ENCODE data around the gene SLC25A41. TPM values are rescaled to one million over a fixed set of nuclear protein-coding genes. Genes with fewer than 3 reads are reported as not detected.
"Not testable (repeated sequence)": the region's sequence is repeated elsewhere in the genome, so short reads cannot be mapped to it uniquely, and the experiment has no call there.

The SLC25A41 gene
- total and polyA plus RNA-seq, 2 of the 8 experiments (the other 6 are each of a cell fraction or from before 2014, with no cell fraction given) = 0.50 TPM; not detected in 1

- H3K23ac ChIP-seq (ENCODE audit: insufficient read length); H2BK20ac ChIP-seq (ENCODE audit: low read length); H4K91ac ChIP-seq (replicated peaks; ENCODE audit: insufficient read length, low read length); H3K23me2 ChIP-seq (ENCODE audit: low read depth, low read length); H3K27me3 ChIP-seq (replicated peaks in 1 of 4; ENCODE audit: control insufficient read depth in 3 of 4, extremely low read depth in 1 of 4, insufficient read depth in 3 of 4, low read length in 3 of 4); H4K20me1 ChIP-seq (replicated peaks in 1 of 2; ENCODE audit: control insufficient read depth in 1 of 2, insufficient read depth in 2 of 2, low read length in 2 of 2); H3K56ac ChIP-seq (replicated peaks; ENCODE audit: insufficient read length, low read depth, low read length); H3K14ac ChIP-seq (ENCODE audit: insufficient read length); H3K4ac ChIP-seq (replicated peaks; ENCODE audit: insufficient read length, low read depth, low read length); H2BK12ac ChIP-seq (ENCODE audit: low read depth, low read length); H3K4me1 ChIP-seq (replicated peaks in 1 of 4; ENCODE audit: control insufficient read depth in 3 of 4, insufficient read depth in 4 of 4, low read length in 3 of 4); H3K4me3 ChIP-seq (ENCODE audit: extremely low read depth in 1 of 4, insufficient read depth in 2 of 4, low read depth in 3 of 4, low read length in 4 of 4); H3K4me2 ChIP-seq (ENCODE audit: insufficient read depth in 1 of 2, low read depth in 2 of 2, low read length in 2 of 2); H3K36me3 ChIP-seq (ENCODE audit: control insufficient read depth in 2 of 4, insufficient read depth in 4 of 4, low read length in 3 of 4); H2AFZ ChIP-seq (ENCODE audit: low read length); H3K18ac ChIP-seq (ENCODE audit: extremely low read depth, low read length); H3K79me2 ChIP-seq (ENCODE audit: control insufficient read depth in 1 of 2, insufficient read depth in 2 of 2, low read length in 2 of 2); H3K79me1 ChIP-seq (ENCODE audit: low read depth, low read length); H2BK120ac ChIP-seq (replicated peaks; ENCODE audit: low read depth, low read length); FAIRE-seq; H3K27ac ChIP-seq (ENCODE audit: low read depth, low read length); H2BK5ac ChIP-seq (ENCODE audit: low read depth, low read length); H2AK5ac ChIP-seq (ENCODE audit: low read depth, low read length); H2BK15ac ChIP-seq (ENCODE audit: low read length); DNase-seq (ENCODE audit: low read depth in 1 of 2, low spot score in 2 of 2); H3K9me3 ChIP-seq (ENCODE audit: insufficient read depth in 2 of 2, low read depth in 1 of 2, low read length in 1 of 2); H4K8ac ChIP-seq (ENCODE audit: extremely low read depth, insufficient read depth, low read length); H4K5ac ChIP-seq (ENCODE audit: insufficient read length, low read depth, low read length); H3K9ac ChIP-seq (replicated peaks in 1 of 4; ENCODE audit: extremely low read depth in 1 of 4, low read depth in 3 of 4, low read length in 3 of 4): not testable (repeated sequence)
- POLR2A ChIA-PET (ENCODE audit: partially characterized antibody) = interaction anchor here (2.0 to 4.7 kb wide), 2 partner anchors 11 to 20 kb away, joined by 4 to 20 read pairs; no protein-coding TSS in a partner anchor
- WGBS, 2 experiments (ENCODE audit: extremely low coverage in 1 of 2, insufficient coverage in 1 of 2, insufficient read length in 1 of 2, insufficient replicate concordance in 2 of 2, low coverage in 1 of 2, low lambda C conversion rate in 2 of 2, missing lambda C conversion rate in 1 of 2) = 87% methylated on average over 21 of the region's 23 CpGs; no CpG with 5 or more reads in 1 of the 2 experiments
- CTCF ChIA-PET (ENCODE audit: partially characterized antibody) = interaction anchor here (2.7 kb wide), 1 partner anchor 11 kb away, joined by 11 read pairs; no protein-coding TSS in a partner anchor
These were observed 33.3 kb downstream of the SLC25A41 start for GRCh38 chr19:6400062-6400944.

Data from H1 (cell line).